HepG2 (cell line): ENCODE measurements around the gene ZFAND2A. TPM values are rescaled to one million over a fixed set of nuclear protein-coding genes. Genes with fewer than 3 reads are reported as not detected.

Experiments
- BCL3 ChIP-seq: sonication (generic); formaldehyde crosslinking; IDR thresholded peaks from 2 replicates; pipeline ENCODE4 v1.5.1; 2020; ENCODE audit warnings: mild to moderate bottlenecking, missing genetic modification reagents, moderate library complexity
- HOXA5 ChIP-seq: sonication (generic); formaldehyde crosslinking; IDR thresholded peaks from 2 replicates; pipeline ENCODE4 v1.4.0; 2020; ENCODE audit warnings: missing genetic modification reagents
- MAF1 ChIP-seq: sonication (generic); formaldehyde crosslinking; IDR thresholded peaks from 2 replicates; pipeline ENCODE4 v1.5.0; 2020; ENCODE audit warnings: missing genetic modification reagents, borderline replicate concordance
- MED1 ChIP-seq: sonication (generic); formaldehyde crosslinking; IDR thresholded peaks from 2 replicates; pipeline ENCODE4 v1.4.0; 2020; ENCODE audit warnings: missing genetic modification reagents
- NONO ChIP-seq, 2 experiments: fragments of 450-650 bp in 1 of 2; sonication (generic) in 1 of 2; formaldehyde crosslinking in 1 of 2; IDR thresholded peaks in 1 of 2; conservative IDR thresholded peaks in 1 of 2; 2 replicates each; pipeline versions ENCODE4 v1.6.1 to v1.8.0; 2017 to 2022; ENCODE audit warnings: mild to moderate bottlenecking in 1 of 2, missing genetic modification reagents in 1 of 2, moderate library complexity in 1 of 2
- SPEN ChIP-seq: sonication (generic); formaldehyde crosslinking; IDR thresholded peaks from 2 replicates; pipeline ENCODE4 v1.5.1; 2020; ENCODE audit warnings: low read depth, mild to moderate bottlenecking, missing genetic modification reagents
- ZBTB3 ChIP-seq: sonication (generic); formaldehyde crosslinking; IDR thresholded peaks from 2 replicates; pipeline ENCODE4 v1.4.0; 2020; ENCODE audit warnings: low read depth, mild to moderate bottlenecking, moderate library complexity, missing genetic modification reagents, borderline replicate concordance
- ZFP41 ChIP-seq: sonication (generic); formaldehyde crosslinking; IDR thresholded peaks from 2 replicates; pipeline ENCODE4 v1.4.0; 2020; ENCODE audit warnings: mild to moderate bottlenecking, missing genetic modification reagents, borderline replicate concordance
- ZMYM2 ChIP-seq: sonication (generic); formaldehyde crosslinking; IDR thresholded peaks from 2 replicates; pipeline ENCODE4 v1.8.0; 2022; ENCODE audit warnings: mild to moderate bottlenecking, missing genetic modification reagents
- ZNF136 ChIP-seq: sonication (generic); formaldehyde crosslinking; IDR thresholded peaks from 2 replicates; pipeline ENCODE4 v1.8.1; 2022; ENCODE audit warnings: low read depth, mild to moderate bottlenecking, moderate library complexity, missing genetic modification reagents
- ZNF296 ChIP-seq: sonication (generic); formaldehyde crosslinking; conservative IDR thresholded peaks from 2 replicates; pipeline ENCODE4 v1.5.0; 2020; ENCODE audit warnings: mild to moderate bottlenecking, missing genetic modification reagents
- ZNF576 ChIP-seq: sonication (generic); formaldehyde crosslinking; IDR thresholded peaks from 2 replicates; pipeline ENCODE4 v1.4.0; 2020; ENCODE audit warnings: mild to moderate bottlenecking, missing genetic modification reagents
- polyA plus RNA-seq, 8 experiments: library from polyadenylated mRNA; depleted of rRNA in 3 of 8; stranded (reverse) in 7 of 8; unstranded in 1 of 8; fragments of >200 nt; fragmentation: Illumina TruSeq in 4 of 8; extraction: Trizol in 4 of 8; gene quantifications; 2 replicates each; pipeline versions ENCODE4 v1.2.1 to v1.2.3, GENCODE V29; 2011 to 2016; ENCODE audit warnings: low read depth in 4 of 8, missing spikeins in 1 of 8, mixed read lengths in 1 of 8; ENCODE audit not compliant: insufficient read depth in 1 of 8
- total RNA-seq, 5 experiments: library from RNA; depleted of rRNA; stranded (reverse); fragments of >200 nt; fragmentation: Illumina TruSeq; extraction: Trizol; gene quantifications; 2 replicates each; pipeline ENCODE4 v1.2.3, GENCODE V29; 2016; ENCODE audit warnings: low read depth in 1 of 5
- TF ChIP-seq, protein P1 (sequence below): fragments of 450-650 bp; IDR thresholded peaks from 2 replicates; pipeline ENCODE4 v1.6.1; 2017
- TF ChIP-seq, protein P2 (sequence below): sonication (generic); formaldehyde crosslinking; IDR thresholded peaks from 2 replicates; pipeline ENCODE4 v1.4.0; 2020; ENCODE audit warnings: mild to moderate bottlenecking, missing genetic modification reagents
- TF ChIP-seq, protein P3 (sequence below): sonication (generic); formaldehyde crosslinking; IDR thresholded peaks from 2 replicates; pipeline ENCODE4 v1.8.1; 2023; ENCODE audit warnings: mild to moderate bottlenecking, missing genetic modification reagents, borderline replicate concordance

ZFAND2A gene
- total and polyA plus RNA-seq, 2 of the 13 experiments (the other 11 are each of a cell fraction or from before 2014, with no cell fraction given) = 140 to 153 TPM

- TF ChIP-seq, protein P1, sequence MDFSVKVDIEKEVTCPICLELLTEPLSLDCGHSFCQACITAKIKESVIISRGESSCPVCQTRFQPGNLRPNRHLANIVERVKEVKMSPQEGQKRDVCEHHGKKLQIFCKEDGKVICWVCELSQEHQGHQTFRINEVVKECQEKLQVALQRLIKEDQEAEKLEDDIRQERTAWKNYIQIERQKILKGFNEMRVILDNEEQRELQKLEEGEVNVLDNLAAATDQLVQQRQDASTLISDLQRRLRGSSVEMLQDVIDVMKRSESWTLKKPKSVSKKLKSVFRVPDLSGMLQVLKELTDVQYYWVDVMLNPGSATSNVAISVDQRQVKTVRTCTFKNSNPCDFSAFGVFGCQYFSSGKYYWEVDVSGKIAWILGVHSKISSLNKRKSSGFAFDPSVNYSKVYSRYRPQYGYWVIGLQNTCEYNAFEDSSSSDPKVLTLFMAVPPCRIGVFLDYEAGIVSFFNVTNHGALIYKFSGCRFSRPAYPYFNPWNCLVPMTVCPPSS = no peak
- peak; percentile 38 for TF ChIP-seq BCL3
- TF ChIP-seq MAF1 = no peak
- no peak for TF ChIP-seq ZNF576 (CRISPR knock-in tag)
- peak; percentile 31; the same call in 1 of the 2 replicates for TF ChIP-seq HOXA5 (CRISPR knock-in tag)
- TF ChIP-seq, protein P2, sequence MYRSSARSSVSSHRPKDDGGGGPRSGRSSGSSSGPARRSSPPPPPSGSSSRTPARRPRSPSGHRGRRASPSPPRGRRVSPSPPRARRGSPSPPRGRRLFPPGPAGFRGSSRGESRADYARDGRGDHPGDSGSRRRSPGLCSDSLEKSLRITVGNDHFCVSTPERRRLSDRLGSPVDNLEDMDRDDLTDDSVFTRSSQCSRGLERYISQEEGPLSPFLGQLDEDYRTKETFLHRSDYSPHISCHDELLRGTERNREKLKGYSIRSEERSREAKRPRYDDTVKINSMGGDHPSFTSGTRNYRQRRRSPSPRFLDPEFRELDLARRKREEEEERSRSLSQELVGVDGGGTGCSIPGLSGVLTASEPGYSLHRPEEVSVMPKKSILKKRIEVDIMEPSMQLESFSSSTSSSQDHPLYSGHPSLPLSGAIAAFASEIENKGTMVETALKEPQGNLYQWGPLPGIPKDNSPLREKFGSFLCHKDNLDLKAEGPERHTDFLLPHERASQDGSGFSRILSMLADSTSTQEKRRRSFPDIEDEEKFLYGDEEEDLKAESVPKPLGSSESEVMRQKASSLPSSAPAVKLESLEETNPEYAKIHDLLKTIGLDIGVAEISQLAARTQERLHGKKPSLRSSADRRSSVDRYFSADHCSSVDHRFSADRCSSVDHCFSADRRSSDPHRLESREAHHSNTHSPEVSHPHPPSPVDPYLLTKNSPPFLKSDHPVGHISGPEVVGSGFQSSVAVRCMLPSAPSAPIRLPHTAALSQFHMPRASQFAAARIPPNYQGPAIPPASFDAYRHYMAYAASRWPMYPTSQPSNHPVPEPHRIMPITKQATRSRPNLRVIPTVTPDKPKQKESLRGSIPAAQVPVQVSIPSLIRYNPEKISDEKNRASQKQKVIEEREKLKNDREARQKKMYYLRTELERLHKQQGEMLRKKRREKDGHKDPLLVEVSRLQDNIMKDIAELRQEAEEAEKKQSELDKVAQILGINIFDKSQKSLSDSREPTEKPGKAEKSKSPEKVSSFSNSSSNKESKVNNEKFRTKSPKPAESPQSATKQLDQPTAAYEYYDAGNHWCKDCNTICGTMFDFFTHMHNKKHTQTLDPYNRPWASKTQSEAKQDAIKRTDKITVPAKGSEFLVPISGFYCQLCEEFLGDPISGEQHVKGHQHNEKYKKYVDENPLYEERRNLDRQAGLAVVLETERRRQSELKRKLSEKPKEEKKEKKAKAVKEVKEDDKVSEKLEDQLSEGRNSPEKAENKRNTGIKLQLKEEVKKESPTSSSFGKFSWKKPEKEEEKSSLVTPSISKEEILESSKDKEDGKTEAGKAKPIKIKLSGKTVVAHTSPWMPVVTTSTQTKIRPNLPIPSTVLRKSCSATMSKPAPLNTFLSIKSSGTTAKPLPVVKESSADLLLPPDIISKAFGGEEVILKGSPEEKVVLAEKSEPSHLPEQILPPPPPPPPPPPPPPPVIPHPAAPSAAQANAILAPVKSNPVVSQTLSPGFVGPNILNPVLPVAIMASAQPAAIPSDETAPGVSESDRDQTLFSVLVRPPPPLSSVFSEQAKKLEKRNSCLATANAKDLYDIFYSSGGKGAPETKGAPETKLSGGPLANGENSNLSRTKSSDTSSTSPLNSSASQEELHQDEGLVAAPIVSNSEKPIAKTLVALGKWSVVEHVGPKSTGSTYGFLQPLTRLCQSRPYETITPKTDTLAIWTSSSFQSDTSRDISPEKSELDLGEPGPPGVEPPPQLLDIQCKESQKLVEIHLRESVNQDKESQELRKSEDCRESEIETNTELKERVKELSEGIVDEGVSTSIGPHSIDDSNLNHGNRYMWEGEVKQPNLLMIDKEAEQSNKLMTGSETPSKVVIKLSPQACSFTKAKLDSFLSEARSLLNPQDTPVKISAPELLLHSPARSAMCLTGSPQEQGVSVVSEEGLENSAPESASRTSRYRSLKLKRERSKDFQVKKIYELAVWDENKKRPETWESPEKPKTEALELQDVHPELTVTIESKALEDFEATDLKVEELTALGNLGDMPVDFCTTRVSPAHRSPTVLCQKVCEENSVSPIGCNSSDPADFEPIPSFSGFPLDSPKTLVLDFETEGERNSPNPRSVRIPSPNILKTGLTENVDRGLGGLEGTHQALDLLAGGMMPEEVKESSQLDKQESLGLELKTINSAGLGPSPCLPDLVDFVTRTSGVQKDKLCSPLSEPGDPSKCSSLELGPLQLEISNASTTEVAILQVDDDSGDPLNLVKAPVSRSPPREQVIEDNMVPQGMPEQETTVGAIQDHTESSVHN (CRISPR knock-in tag) = no peak
- peak; percentile 43; the same call in 1 of the 2 replicates for TF ChIP-seq ZNF296 (CRISPR knock-in tag)
- 0 out of 2 replicates have a peak, but pooled peaks have one; percentile 44 for TF ChIP-seq SPEN (CRISPR knock-in tag)
- TF ChIP-seq NONO (IDR thresholded peaks at IDR 0.05) = no peak
- peak; percentile 21; the same call in 1 of the 2 replicates for TF ChIP-seq NONO (CRISPR knock-in tag; conservative IDR thresholded peaks at IDR 0.05)
- TF ChIP-seq MED1 = peak; percentile 56
- TF ChIP-seq ZMYM2 (CRISPR knock-in tag) = 0 out of 2 replicates have a peak, but pooled peaks have one; percentile 31
- TF ChIP-seq, protein P3, sequence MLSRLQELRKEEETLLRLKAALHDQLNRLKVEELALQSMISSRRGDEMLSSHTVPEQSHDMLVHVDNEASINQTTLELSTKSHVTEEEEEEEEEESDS (CRISPR knock-in tag) = 0 out of 2 replicates have a peak, but pooled peaks have one; percentile 22
- peak; percentile 50; the same call in 1 of the 2 replicates for TF ChIP-seq ZBTB3
- TF ChIP-seq ZNF136 = no peak
- TF ChIP-seq ZFP41 = no peak
Measured at GRCh38 chr7:1169409-1170368, 9.7 kb upstream of the ZFAND2A start (continued).
